KOPT-K1 (cell line): ENCODE measurements around the gene NCOR1.
"Not testable (repeated sequence)": the region's sequence is repeated elsewhere in the genome, so short reads cannot be mapped to it uniquely, and the experiment has no call there.

Experiments
- H3K27ac ChIP-seq: fragments of 200-600 bp; sonication (generic); 2 replicates; pipeline ENCODE4 v1.5.1; 2016; ENCODE audit warnings: antibody characterized with exemption, mild to moderate bottlenecking, low read depth, low read length; ENCODE audit not compliant: poor library complexity, severe bottlenecking
- H3K36me3 ChIP-seq: fragments of 200-600 bp; sonication (generic); 2 replicates; pipeline ENCODE4 v1.5.1; 2017; ENCODE audit warnings: antibody characterized with exemption, mild to moderate bottlenecking, low read length, moderate library complexity; ENCODE audit not compliant: insufficient read depth
- H3K9me3 ChIP-seq: fragments of 200-600 bp; sonication (generic); 2 replicates; pipeline ENCODE4 v1.5.1; 2017; ENCODE audit warnings: antibody characterized with exemption, low read length, mild to moderate bottlenecking; ENCODE audit not compliant: insufficient read depth, poor library complexity, severe bottlenecking

Gene NCOR1

DNA sequence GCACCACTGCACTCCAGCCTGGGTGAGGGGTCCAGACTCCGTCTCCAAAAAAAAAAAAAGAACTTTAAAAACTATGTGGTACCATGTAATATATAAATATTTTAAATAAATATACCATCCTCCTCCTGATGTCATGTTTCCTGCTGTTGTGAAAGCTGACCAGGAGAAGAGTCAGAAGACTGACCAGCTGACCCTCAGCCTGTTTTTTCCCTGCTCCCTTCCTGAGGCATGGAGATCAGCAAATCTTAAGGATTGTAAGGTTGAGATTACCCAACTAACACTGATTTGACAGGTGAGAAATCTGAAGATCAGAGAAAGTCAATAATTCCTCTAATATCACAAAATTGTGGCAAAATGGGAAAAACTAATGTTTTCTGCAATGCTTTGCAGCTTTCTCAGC is 18.1 kb downstream of the NCOR1 start:
- H3K36me3 ChIP-seq, result peaks cover 35% of the 10 kb centered on the region
- H3K27ac ChIP-seq, result no peak overlapping the region
- H3K9me3 ChIP-seq, result no peaks in the 10 kb centered on the region

DNA sequence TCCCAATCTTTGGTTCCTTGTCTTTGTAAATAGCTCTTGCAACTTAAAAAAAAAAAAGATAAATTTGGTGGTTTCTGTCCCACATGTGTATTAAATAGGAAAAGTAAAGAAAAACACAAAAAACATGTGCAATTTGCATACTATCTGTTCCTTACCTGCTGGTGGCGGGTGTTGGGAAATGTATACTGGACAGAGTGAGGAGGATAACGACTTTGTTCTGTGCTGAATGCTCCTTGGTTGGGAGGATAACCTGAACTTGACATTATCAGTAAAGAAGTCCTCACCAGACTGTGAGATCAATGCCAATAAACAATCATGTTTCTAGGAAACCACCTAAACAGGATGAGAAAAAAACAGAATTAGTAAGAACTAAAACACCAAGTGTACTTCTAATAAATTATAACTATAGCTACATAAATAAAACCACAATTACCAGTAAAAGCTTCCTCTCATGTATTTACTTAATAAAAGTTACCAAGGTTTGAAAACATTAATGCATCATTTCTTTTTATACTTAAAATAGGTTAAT is 21.0 kb downstream of the NCOR1 start:
- H3K9me3 ChIP-seq, H3K27ac ChIP-seq: not testable (repeated sequence)
- peaks cover 63% of the 10 kb centered on the region for H3K36me3 ChIP-seq

DNA sequence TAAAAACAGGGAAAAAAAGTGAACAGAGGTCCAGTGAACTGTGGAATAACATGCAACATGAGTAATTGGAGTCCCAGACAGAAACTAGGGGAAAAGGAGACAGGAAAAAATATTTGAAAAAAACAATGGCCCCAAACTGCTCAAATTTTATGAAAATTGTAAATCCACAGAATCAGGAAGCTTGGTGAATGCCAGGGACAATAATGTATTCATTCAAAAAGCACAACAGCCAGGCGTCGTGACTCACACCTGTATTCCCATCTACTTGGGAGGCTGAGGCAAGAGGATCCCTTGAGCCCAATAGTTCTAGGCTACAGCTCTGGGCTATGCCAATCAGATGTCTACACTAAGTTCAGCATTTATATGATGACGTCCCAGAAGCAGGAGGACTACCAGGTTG is 23.7 kb downstream of the NCOR1 start:
- Histone ChIP-seq H3K9me3 (no peaks in the 10 kb centered on the region), H3K36me3 (peaks cover 71% of the 10 kb centered on the region), H3K27ac (no peak overlapping the region)

DNA sequence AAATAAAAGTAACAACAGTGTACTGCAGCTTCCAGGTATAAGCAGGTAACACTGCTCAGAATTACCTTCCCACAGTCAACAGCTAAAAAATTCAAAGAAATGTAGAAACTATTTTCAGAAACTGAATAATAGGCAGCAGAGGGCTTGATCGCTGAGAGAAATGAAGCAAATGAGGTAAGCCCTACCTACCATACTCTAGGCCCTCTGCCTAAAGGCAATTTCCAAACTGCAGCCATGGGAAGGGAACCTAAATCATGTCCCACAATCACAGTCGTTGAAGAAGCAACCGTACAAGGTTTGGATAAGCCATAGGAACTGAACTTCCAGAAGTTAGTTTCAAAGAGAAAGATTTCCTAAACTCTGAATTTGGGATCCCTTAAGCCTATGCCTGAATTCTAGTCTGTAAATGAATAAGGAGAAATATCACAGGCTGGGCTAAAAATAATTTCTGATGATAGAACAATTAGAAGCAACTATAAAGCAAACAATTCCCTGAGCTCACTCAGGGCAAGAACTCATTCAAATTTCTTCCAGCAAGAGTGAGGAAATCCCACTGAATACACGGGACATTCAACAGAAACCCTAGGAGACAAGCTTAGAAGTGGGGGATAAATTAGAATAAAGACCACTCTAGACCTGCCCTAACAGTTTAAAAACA is 24.5 kb downstream of the NCOR1 start:
- Histone ChIP-seq H3K36me3 (peaks cover 79% of the 10 kb centered on the region), H3K27ac (no peak overlapping the region), H3K9me3 (no peaks in the 10 kb centered on the region)

DNA sequence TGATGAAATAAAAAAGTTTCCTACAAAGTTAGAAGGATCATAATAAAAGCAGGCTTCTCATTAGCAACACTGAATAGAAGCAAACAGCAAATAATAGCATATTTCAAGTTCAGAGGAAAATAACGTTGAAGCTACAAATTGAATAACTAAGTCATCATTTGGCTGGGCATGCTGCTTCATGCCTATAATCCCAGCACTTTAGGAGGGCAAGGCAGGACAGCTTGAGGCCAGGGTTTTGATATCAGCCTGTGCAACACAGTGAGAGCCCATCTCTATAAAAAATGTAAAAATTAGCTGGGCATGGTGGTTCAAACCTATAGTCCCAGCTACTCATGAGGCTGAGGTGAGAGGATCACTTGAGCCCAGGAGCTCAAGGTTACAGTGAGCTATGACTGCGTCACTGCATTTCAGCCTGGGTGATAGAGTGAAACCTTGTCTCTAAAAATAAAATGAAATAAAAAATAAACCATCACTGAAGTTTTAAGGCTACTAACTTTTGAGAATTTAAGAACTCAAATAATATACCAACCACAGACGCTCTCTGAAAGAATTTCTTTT is 25.5 kb downstream of the NCOR1 start:
- Histone ChIP-seq H3K27ac (no peak overlapping the region), H3K36me3 (peaks cover 88% of the 10 kb centered on the region), H3K9me3 (no peaks in the 10 kb centered on the region)

DNA sequence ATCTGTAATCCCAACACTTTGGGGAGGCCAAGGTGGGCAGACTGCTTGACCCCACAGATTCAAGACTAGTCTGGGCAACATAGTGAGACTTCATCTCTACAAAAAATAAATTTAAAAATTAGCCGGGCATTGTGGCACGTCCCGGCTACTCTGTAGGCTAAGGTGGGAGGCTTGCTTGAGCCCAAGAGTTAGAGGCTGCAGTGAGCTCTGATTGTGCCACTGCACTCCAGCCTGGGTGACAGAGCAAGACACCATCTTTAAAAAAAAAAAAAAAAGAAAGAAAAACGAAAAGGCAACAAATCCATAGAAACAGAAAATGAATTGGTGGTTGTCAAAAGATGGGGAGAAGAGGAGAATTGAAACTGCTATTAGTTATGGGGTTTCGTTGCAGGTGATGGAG is 27.7 kb downstream of the NCOR1 start:
- Histone ChIP-seq H3K27ac (no peak overlapping the region), H3K9me3 (no peaks in the 10 kb centered on the region), H3K36me3 (peaks cover 85% of the 10 kb centered on the region)

DNA sequence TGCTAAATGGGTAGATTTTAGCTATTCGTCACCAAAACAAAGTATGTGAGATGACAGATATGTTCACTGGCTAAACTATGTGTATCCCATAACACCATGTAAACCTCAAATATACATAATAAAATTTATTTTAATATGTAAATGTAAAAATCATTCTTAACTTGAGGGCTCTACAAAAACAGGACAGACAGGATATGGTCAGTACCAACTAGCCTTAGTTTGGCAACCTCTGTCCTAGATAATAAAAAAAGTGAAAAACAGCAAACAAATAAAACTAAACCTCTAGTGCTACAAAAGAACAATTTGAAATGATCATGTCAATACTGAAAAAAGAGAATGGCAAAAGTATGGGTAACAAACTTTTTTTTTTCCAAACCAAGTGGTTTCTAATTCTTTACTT is 33.8 kb downstream of the NCOR1 start:
- Histone ChIP-seq H3K36me3 (peaks cover 50% of the 10 kb centered on the region), H3K27ac (no peak overlapping the region), H3K9me3 (no peaks in the 10 kb centered on the region)

DNA sequence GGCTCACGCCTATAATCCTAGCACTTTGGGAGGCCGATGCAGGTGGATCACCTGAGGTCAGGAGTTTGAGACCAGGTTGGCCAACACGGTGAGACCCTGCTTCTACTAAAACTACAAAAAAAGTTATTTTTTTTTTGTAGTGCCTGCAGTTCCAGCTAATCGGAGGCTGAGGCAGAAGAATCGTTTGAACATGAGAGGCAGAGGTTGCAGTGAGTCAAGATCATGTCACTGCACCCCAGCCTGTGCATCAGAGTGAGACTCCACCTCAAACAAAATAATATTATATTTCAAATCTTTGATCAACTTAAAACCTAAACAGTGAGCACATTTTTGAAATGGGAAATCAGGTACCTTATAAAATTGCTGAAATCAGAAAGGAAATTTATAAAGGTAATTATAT is 36.5 kb downstream of the NCOR1 start:
- H3K36me3 ChIP-seq, result peaks cover 25% of the 10 kb centered on the region
- no peak overlapping the region for H3K27ac ChIP-seq
- no peaks in the 10 kb centered on the region for H3K9me3 ChIP-seq

DNA sequence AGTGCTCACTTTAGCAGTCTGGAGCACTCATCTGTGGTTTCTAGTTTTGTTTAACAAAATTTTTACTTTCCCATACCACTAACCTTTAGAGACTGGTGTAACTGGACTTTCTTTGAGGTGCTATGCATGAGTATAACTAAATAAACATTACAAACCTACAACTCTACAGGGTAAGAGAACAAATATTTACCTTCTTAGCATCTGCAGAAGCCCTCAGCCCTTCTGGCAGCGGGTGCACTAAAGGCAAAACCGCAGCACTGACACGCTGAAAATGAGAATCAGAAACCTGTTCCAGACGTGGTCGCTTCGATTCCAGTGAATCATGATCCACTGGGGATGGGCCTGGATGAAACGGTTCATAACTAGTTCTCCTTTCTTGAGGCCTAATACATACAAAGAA is 43.7 kb downstream of the NCOR1 start:
- no peaks in the 10 kb centered on the region for H3K9me3 ChIP-seq
- no peak overlapping the region for H3K27ac ChIP-seq
- H3K36me3 ChIP-seq, result peaks cover 56% of the 10 kb centered on the region

DNA sequence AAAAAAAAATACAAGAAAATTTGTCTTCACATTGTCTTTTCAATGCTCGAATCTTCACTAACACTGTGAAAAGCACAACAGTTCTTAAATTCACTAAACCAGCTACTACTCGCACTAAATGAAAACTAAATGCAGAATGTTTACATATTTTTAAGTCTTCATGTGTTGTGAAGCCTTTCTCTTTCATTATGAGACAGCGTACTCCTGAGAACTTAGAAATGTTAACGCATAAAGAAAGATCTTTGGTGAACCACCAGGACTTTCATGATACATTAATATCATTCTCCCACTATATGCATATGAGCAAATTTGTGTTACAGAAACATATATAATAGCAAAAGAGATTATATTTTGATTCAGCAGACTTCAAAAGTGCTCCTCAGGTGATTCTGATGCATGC is 48.6 kb downstream of the NCOR1 start:
- not testable (repeated sequence) for H3K9me3 ChIP-seq, H3K27ac ChIP-seq
- peaks cover 51% of the 10 kb centered on the region for H3K36me3 ChIP-seq

DNA sequence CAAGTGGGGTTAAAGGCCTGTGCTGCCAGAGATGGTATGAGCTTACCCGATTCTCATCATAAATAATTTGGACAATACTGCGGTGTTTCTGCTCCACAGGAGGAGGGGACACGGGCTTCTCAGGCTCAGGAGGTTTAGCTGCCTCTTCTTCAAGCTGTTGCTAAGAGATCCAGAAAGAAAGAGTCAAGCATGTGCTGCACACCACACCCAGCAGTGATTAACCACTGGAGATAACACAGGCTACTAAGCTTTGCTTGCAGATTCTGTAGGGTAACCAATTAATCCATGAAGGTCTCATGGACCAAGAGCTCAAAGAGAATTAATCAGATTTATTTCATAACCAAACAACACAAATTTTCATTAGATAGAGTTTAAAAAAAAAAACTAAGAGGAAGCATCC is 56.6 kb downstream of the NCOR1 start:
- Histone ChIP-seq H3K36me3 (peaks cover 64% of the 10 kb centered on the region), H3K9me3 (no peaks in the 10 kb centered on the region), H3K27ac (no peak overlapping the region)

DNA sequence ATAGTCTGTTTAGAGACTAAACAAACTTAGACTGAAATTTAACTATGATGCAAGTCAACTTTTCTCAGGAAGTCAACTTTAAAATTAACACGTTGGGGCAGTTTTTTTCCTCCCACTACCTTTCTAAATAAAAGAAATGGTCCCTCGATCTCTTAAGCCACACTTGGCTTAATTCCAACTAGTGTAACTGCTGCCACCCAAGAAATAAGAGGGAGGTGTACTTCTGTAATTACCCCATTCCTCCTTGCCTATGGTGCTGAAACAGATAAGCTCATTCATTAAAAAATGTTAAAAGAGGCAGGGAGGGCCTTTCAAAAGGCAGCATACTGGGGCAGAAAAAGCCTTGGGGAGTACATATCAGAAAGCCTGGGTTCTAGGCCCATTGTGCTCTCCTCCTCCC is 59.8 kb downstream of the NCOR1 start:
- no peaks in the 10 kb centered on the region for H3K9me3 ChIP-seq
- H3K36me3 ChIP-seq, result peaks cover 83% of the 10 kb centered on the region
- no peak overlapping the region for H3K27ac ChIP-seq

DNA sequence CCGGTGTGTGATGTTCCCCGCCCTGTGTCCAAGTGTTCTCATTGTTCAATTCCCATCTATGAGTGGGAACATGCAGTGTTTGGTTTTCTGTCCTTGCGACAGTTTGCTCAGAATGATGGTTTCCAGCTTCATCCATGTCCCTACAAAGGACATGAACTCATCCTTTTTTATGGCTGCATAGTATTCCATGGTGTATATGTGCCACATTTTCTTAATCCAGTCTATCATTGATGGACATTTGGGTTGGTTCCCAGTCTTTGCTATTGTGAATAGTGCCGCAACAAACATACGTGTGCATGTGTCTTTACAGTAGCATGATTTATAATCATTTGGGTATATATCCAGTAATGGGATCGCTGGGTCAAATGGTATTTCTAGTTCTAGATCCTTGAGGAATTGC is 63.0 kb downstream of the NCOR1 start:
- not testable (repeated sequence) for H3K9me3 ChIP-seq, H3K27ac ChIP-seq
- H3K36me3 ChIP-seq, result peaks cover 87% of the 10 kb centered on the region

DNA sequence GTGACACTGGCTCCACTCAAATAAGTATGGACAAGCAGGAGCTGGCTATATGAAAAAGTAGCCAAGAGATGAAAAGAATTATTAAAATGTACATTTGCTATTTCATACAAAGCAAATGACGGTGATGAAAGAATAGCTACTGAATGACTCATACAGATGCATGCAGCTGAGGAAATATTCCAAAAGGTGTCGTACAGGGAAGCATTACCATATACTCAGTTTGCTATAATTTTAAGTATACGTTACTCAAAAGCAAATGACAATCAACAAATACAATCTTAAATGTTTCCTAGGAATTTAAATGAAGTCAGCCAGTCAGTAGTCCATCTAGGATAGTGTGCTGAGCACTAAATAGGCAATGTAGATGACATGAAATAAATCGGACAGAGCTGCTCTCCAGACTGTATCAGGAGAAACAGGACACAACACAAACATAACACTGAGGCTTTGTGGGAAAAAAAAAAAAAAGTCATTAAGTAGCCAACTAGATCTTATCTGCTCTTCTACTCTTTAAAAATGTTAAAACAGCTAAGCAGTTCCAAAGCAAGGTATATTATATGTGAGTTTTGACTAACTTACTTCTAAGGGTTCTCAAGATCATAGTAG is 65.0 kb downstream of the NCOR1 start:
- Histone ChIP-seq H3K36me3 (peaks cover 89% of the 10 kb centered on the region), H3K9me3 (no peaks in the 10 kb centered on the region), H3K27ac (no peak overlapping the region)

DNA sequence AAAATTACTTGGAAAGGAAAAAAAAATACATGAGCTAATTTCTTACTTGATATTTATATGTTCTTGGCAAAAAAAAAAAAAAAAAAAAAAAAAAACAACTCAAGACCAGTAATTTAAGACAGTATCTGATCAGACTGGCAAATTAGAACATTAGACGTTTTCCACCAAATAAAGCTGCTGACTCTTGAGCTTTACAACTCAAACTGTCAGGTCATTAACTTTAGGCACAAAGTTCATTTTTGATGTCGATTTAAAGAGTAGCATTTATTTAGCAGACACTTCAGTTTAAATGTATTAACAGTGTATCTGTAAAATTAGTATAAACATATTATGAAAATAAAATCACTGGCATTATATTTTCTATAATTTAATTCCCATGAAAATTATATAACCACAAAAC is 66.7 kb downstream of the NCOR1 start:
- Histone ChIP-seq H3K27ac (no peak overlapping the region), H3K9me3 (no peaks in the 10 kb centered on the region), H3K36me3 (peaks cover 91% of the 10 kb centered on the region)
